Parathyroid adenoma (tissue), 2 donors: Measurements from ENCODE around the gene CHN1.
A peak's percentile ranks its signal among the peaks of the same experiment; 100 is the strongest.

ENCODE experiments used
- H2AFZ ChIP-seq: fragments of 300-600 bp; sonication (generic); one replicate; pipeline ENCODE4 v1.7.0; 2017; ENCODE audit warnings: antibody characterized with exemption, mild to moderate bottlenecking
- H3K27ac ChIP-seq: fragments of 300-600 bp; sonication (generic); one replicate; pipeline ENCODE4 v1.7.0; 2017
- H3K27me3 ChIP-seq: fragments of 300-600 bp; sonication (generic); one replicate; pipeline ENCODE4 v1.7.0; 2017; ENCODE audit warnings: low read length; ENCODE audit not compliant: control insufficient read depth, insufficient read depth
- H3K36me3 ChIP-seq: fragments of 300-600 bp; sonication (generic); one replicate; pipeline ENCODE4 v1.7.0; 2017; ENCODE audit warnings: low read length; ENCODE audit not compliant: control insufficient read depth, insufficient read depth
- H3K4me1 ChIP-seq: fragments of 300-600 bp; sonication (generic); one replicate; pipeline ENCODE4 v1.7.0; 2017; ENCODE audit warnings: control low read depth
- H3K4me2 ChIP-seq: fragments of 300-600 bp; sonication (generic); one replicate; pipeline ENCODE4 v1.7.0; 2017; ENCODE audit warnings: low read length
- H3K4me3 ChIP-seq: fragments of 300-600 bp; sonication (generic); one replicate; pipeline ENCODE4 v1.7.0; 2017; ENCODE audit warnings: low read depth, low read length
- H3K79me2 ChIP-seq: fragments of 300-600 bp; sonication (generic); one replicate; pipeline ENCODE4 v1.7.0; 2017; ENCODE audit warnings: control low read depth
- H3K9ac ChIP-seq: fragments of 300-600 bp; sonication (generic); one replicate; pipeline ENCODE4 v1.7.0; 2017; ENCODE audit warnings: mild to moderate bottlenecking
- H3K9me3 ChIP-seq: fragments of 300-600 bp; sonication (generic); one replicate; pipeline ENCODE4 v1.7.0; 2017; ENCODE audit warnings: low read length; ENCODE audit not compliant: control insufficient read depth
- TF ChIP-seq, protein P1 (sequence below): fragments of 300-600 bp; sonication (generic); IDR thresholded peaks from one replicate; pipeline ENCODE4 v1.7.0; 2017; ENCODE audit warnings: antibody characterized with exemption, mild to moderate bottlenecking
- donor health status: primary hyperparathyroidism.

The CHN1 gene

DNA sequence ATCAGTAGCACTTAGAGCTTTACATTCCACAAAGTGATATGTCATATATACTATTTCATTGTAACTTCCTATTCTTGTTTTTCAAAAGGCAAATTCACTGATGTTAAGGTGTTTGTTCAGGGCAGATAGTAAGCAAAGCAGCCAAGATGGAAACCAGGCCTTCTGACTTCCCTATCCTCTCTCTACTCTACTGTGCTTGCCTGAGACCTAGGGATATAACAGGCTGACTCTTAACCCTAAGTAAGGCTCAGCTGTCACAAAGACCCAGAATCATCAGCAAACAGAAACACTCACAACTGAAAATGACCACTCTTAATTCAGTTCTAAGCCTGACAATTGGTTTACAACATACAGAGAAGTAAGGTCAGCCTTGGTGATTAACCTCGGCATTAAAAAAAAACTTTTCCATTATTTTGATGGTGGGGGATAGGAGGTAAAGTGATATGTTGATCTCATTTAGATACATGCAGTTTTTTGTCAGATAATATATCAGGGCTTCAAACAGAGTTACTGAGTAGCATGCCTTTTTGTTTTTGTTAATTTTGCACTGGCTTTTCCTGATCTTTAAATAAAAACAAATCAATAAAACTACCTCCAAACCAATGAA is 145.5 kb downstream of the CHN1 start:
- Histone ChIP-seq H3K27me3 (no peaks in the 10 kb centered on the region), H2AFZ (no peak overlapping the region), H3K9me3 (no peaks in the 10 kb centered on the region), H3K4me1 (peaks cover 12% of the 10 kb centered on the region), H3K4me2 (no peak overlapping the region), H3K79me2 (no peaks in the 10 kb centered on the region), H3K4me3 (no peak overlapping the region), H3K27ac (no peak overlapping the region), H3K9ac (no peak overlapping the region), H3K36me3 (no peaks in the 10 kb centered on the region)
- TF ChIP-seq, protein P1, sequence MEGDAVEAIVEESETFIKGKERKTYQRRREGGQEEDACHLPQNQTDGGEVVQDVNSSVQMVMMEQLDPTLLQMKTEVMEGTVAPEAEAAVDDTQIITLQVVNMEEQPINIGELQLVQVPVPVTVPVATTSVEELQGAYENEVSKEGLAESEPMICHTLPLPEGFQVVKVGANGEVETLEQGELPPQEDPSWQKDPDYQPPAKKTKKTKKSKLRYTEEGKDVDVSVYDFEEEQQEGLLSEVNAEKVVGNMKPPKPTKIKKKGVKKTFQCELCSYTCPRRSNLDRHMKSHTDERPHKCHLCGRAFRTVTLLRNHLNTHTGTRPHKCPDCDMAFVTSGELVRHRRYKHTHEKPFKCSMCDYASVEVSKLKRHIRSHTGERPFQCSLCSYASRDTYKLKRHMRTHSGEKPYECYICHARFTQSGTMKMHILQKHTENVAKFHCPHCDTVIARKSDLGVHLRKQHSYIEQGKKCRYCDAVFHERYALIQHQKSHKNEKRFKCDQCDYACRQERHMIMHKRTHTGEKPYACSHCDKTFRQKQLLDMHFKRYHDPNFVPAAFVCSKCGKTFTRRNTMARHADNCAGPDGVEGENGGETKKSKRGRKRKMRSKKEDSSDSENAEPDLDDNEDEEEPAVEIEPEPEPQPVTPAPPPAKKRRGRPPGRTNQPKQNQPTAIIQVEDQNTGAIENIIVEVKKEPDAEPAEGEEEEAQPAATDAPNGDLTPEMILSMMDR, result no peak

- H2AFZ ChIP-seq, result no peak overlapping the region
- no peak overlapping the region for H3K4me3 ChIP-seq
- no peaks in the 10 kb centered on the region for H3K9me3 ChIP-seq
- TF ChIP-seq, protein P1, result no peak
- no peak overlapping the region for H3K27ac ChIP-seq
- no peaks in the 10 kb centered on the region for H3K27me3 ChIP-seq
- H3K79me2 ChIP-seq, result peaks cover under 1% of the 10 kb centered on the region
- peaks cover 12% of the 10 kb centered on the region for H3K4me1 ChIP-seq
- no peak overlapping the region for H3K9ac ChIP-seq
- no peak overlapping the region for H3K4me2 ChIP-seq
- no peaks in the 10 kb centered on the region for H3K36me3 ChIP-seq
Measured at GRCh38 chr2:174858745-174859144, 146.4 kb downstream of the CHN1 start.

GRCh38 chr2:174856447-174856846 is 148.7 kb downstream of the CHN1 start:
- no peaks in the 10 kb centered on the region for H3K9me3 ChIP-seq
- no peaks in the 10 kb centered on the region for H3K27me3 ChIP-seq
- H3K27ac ChIP-seq, result peak overlapping the region; percentile 20
- H3K4me3 ChIP-seq, result no peak overlapping the region
- no peak overlapping the region for H3K9ac ChIP-seq
- no peak overlapping the region for H3K4me2 ChIP-seq
- H3K4me1 ChIP-seq, result peaks cover 12% of the 10 kb centered on the region
- H2AFZ ChIP-seq, result peak overlapping the region; percentile 36
- H3K36me3 ChIP-seq, result no peaks in the 10 kb centered on the region
- H3K79me2 ChIP-seq, result peaks cover 4% of the 10 kb centered on the region
- TF ChIP-seq, protein P1, result no peak

DNA sequence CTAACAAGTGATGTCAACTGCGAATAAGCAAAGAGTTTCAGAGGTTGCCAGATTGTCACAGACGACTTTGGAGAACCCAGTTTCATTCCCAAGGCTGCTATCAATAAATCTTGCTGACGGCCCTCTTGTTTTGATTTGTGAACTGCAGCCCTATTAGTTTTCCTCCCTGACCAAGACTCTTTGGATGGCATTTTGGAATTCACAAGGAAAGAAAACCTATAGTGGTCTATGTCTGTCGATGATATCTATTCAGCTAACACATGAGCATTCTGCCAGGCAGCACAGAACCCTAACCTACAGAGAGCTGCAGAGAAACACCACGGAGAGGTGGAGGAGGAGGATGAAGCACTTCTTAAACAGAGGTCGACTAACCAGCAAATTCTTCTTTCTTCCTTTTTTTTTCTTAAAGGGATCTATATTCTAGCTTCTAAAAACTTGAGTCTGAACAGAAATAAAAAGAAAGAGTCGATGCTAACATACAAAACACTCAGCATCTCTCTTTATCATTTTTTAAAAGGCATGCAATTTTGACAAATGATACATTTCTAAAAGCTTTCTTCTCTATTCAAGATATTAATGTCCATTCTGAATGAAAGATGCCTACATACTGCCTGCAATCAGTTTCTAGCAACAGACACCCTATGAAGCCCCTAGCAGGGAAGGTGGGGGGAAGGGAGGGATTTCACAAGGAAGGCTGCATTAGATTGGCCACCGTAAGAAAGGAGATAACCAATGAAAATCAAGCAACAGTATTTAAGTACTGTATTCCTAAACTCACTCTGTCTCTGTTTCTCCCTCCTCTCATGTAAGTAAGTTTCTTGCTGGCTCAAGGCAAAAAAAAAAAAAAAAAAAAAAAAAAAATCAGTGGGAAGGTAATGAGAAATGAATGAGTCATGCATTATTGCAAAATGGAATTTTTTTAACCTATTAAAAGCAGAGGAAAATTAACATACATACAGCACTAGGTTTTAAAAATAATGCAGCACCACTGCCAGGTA is 157.9 kb downstream of the CHN1 start:
- Histone ChIP-seq H3K4me2 (peak overlapping the region; percentile 17), H2AFZ (peak overlapping the region; percentile 39), H3K9ac (no peak overlapping the region), H3K4me3 (peak overlapping the region; percentile 39), H3K9me3 (no peaks in the 10 kb centered on the region), H3K79me2 (peaks cover 16% of the 10 kb centered on the region), H3K4me1 (peaks cover 20% of the 10 kb centered on the region), H3K27ac (peak overlapping the region; percentile 68), H3K27me3 (no peaks in the 10 kb centered on the region), H3K36me3 (no peaks in the 10 kb centered on the region)
- TF ChIP-seq, protein P1, result no peak
